SK-N-SH treated with all-trans-retinoic acid at 6 μM for 48 hours (cell line): ENCODE results near the gene NTNG1.
A peak's percentile ranks its signal among the peaks of the same experiment; 100 is the strongest.

Experiments
- ATAC-seq: fragments of 200-7000 bp; cut with Tn5 transposase; 3 replicates; pipeline ENCODE4 v1.9.1; 2020; ENCODE audit warnings: mild to moderate bottlenecking, moderate library complexity
- ARNTL ChIP-seq: fragments of 450-650 bp; formaldehyde crosslinking; IDR thresholded peaks from 2 replicates; pipeline ENCODE4 v1.5.0; 2020; ENCODE audit warnings: low read depth, mild to moderate bottlenecking, moderate library complexity, borderline replicate concordance
- BACH2 ChIP-seq: fragments of 250-450 bp; sonication (Bioruptor Pico); IDR thresholded peaks from 2 replicates; pipeline ENCODE4 v1.9.0; 2021; ENCODE audit warnings: mild to moderate bottlenecking, borderline replicate concordance
- CREB5 ChIP-seq: fragments of 250-450 bp; sonication (Bioruptor Pico); IDR thresholded peaks from 2 replicates; pipeline ENCODE4 v1.5.1; 2020; ENCODE audit warnings: low read depth, mild to moderate bottlenecking, moderate library complexity
- CSDC2 ChIP-seq: fragments of 250-450 bp; sonication (Bioruptor Pico); IDR thresholded peaks from 2 replicates; pipeline ENCODE4 v1.5.0; 2020; ENCODE audit warnings: mild to moderate bottlenecking, moderate library complexity
- CSRNP3 ChIP-seq: fragments of 250-450 bp; sonication (Bioruptor Pico); IDR thresholded peaks from 2 replicates; pipeline ENCODE4 v1.5.1; 2021; ENCODE audit warnings: mild to moderate bottlenecking, moderate library complexity
- ESRRG ChIP-seq: fragments of 250-450 bp; sonication (Bioruptor Pico); IDR thresholded peaks from 2 replicates; pipeline ENCODE4 v1.6.1; 2021; ENCODE audit warnings: mild to moderate bottlenecking
- ISL1 ChIP-seq: fragments of 250-450 bp; sonication (Bioruptor Pico); IDR thresholded peaks from 2 replicates; pipeline ENCODE4 v2.1.2; 2022; ENCODE audit warnings: mild to moderate bottlenecking, moderate library complexity
- OSR1 ChIP-seq: fragments of 250-450 bp; sonication (Bioruptor Pico); IDR thresholded peaks from 2 replicates; pipeline ENCODE4 v1.8.0; 2022; ENCODE audit warnings: moderate library complexity, mild to moderate bottlenecking, inconsistent platforms
- PATZ1 ChIP-seq: fragments of 250-450 bp; sonication (Bioruptor Pico); IDR thresholded peaks from 2 replicates; pipeline ENCODE4 v1.8.0; 2020; ENCODE audit warnings: mild to moderate bottlenecking, moderate library complexity, borderline replicate concordance
- POU6F1 ChIP-seq: fragments of 250-450 bp; sonication (Bioruptor Pico); IDR thresholded peaks from 2 replicates; pipeline ENCODE4 v1.8.0; 2021; ENCODE audit warnings: low read depth, mild to moderate bottlenecking, moderate library complexity, borderline replicate concordance
- PPARA ChIP-seq: fragments of 250-450 bp; sonication (Bioruptor Pico); IDR thresholded peaks from 2 replicates; pipeline ENCODE4 v1.5.0; 2020; ENCODE audit warnings: mild to moderate bottlenecking, borderline replicate concordance
- RARB ChIP-seq: fragments of 250-450 bp; sonication (Bioruptor Pico); IDR thresholded peaks from 2 replicates; pipeline ENCODE4 v1.8.0; 2021; ENCODE audit warnings: mild to moderate bottlenecking, moderate library complexity
- SNAI2 ChIP-seq: fragments of 250-450 bp; sonication (Bioruptor Pico); IDR thresholded peaks from 2 replicates; pipeline ENCODE4 v1.5.0; 2020; ENCODE audit warnings: mild to moderate bottlenecking, moderate library complexity
- TCF4 ChIP-seq: fragments of 250-450 bp; sonication (Bioruptor Pico); IDR thresholded peaks from 2 replicates; pipeline ENCODE4 v1.8.0; 2021; ENCODE audit warnings: mild to moderate bottlenecking, moderate library complexity, borderline replicate concordance
- TOX ChIP-seq: fragments of 250-450 bp; sonication (Bioruptor Pico); IDR thresholded peaks from 2 replicates; pipeline ENCODE4 v1.8.0; 2021; ENCODE audit warnings: mild to moderate bottlenecking, moderate library complexity, borderline replicate concordance
- TSHZ2 ChIP-seq: fragments of 250-450 bp; sonication (Bioruptor Pico); IDR thresholded peaks from 2 replicates; pipeline ENCODE4 v1.5.0; 2020; ENCODE audit warnings: mild to moderate bottlenecking, moderate library complexity
- ZC3H10 ChIP-seq: fragments of 250-450 bp; sonication (Bioruptor Pico); IDR thresholded peaks from 2 replicates; pipeline ENCODE4 v1.5.1; 2021; ENCODE audit warnings: mild to moderate bottlenecking, moderate library complexity
- ZFP3 ChIP-seq: fragments of 250-450 bp; sonication (Bioruptor Pico); IDR thresholded peaks from 2 replicates; pipeline ENCODE4 v1.5.0; 2020; ENCODE audit warnings: mild to moderate bottlenecking, moderate library complexity
- ZFP30 ChIP-seq: fragments of 450-650 bp; formaldehyde crosslinking; IDR thresholded peaks from 2 replicates; pipeline ENCODE4 v1.5.0; 2022; ENCODE audit warnings: mild to moderate bottlenecking, moderate library complexity
- ZNF565 ChIP-seq: fragments of 450-650 bp; formaldehyde crosslinking; conservative IDR thresholded peaks from 2 replicates; pipeline ENCODE4 v1.5.0; 2020; ENCODE audit warnings: low read depth, mild to moderate bottlenecking, moderate library complexity
- ZNF70 ChIP-seq: fragments of 450-650 bp; formaldehyde crosslinking; IDR thresholded peaks from 2 replicates; pipeline ENCODE4 v1.5.0; 2020; ENCODE audit warnings: mild to moderate bottlenecking, moderate library complexity
- ZNF8 ChIP-seq: fragments of 450-650 bp; formaldehyde crosslinking; IDR thresholded peaks from 2 replicates; pipeline ENCODE4 v1.5.0; 2020; ENCODE audit warnings: mild to moderate bottlenecking, moderate library complexity

NTNG1 gene

GRCh38 chr1:107477233-107477632 is 336.4 kb downstream of the NTNG1 start (continued):
- no peak for TF ChIP-seq CSRNP3 (CRISPR knock-in tag)

GRCh38 chr1:107479865-107480350 is 339.1 kb downstream of the NTNG1 start:
- TF ChIP-seq ZFP3 (CRISPR knock-in tag) = no peak
- TF ChIP-seq CSDC2 (CRISPR knock-in tag) = no peak
- TF ChIP-seq ZNF565 = no peak
- TF ChIP-seq PPARA (CRISPR knock-in tag) = no peak
- TF ChIP-seq PATZ1 (CRISPR knock-in tag) = no peak
- no peak for TF ChIP-seq RARB
- TF ChIP-seq TSHZ2 (CRISPR knock-in tag) = no peak
- no peak for TF ChIP-seq TCF4 (CRISPR knock-in tag)
- no peak for TF ChIP-seq ZFP30
- no peak for TF ChIP-seq CSRNP3 (CRISPR knock-in tag)
- TF ChIP-seq ESRRG (CRISPR knock-in tag) = no peak
- no peak for TF ChIP-seq ISL1 (CRISPR knock-in tag)
- TF ChIP-seq POU6F1 (CRISPR knock-in tag) = no peak
- TF ChIP-seq OSR1 = no peak
- no peak for TF ChIP-seq TOX (CRISPR knock-in tag)
- no peak for TF ChIP-seq BACH2
- TF ChIP-seq ZC3H10 (CRISPR knock-in tag) = no peak
- no peak for TF ChIP-seq ARNTL
- TF ChIP-seq ZNF8 (CRISPR knock-in tag) = no peak
- ATAC-seq = no peak

GRCh38 chr1:107480548-107481415 is 339.9 kb downstream of the NTNG1 start:
- ATAC-seq = peak; percentile 68
- TF ChIP-seq ZC3H10 (CRISPR knock-in tag) (no peak), ZFP30 (no peak), TOX (CRISPR knock-in tag) (no peak), TCF4 (CRISPR knock-in tag) (no peak), OSR1 (no peak), CSRNP3 (CRISPR knock-in tag) (no peak), ZNF70 (CRISPR knock-in tag) (no peak), ZNF565 (no peak), CREB5 (CRISPR knock-in tag) (no peak), SNAI2 (CRISPR knock-in tag) (no peak), PPARA (CRISPR knock-in tag) (no peak)
- TF ChIP-seq, all 23 proteins: peak for 0
